GM10248 (cell line): Measurements from ENCODE around the gene FAM20C.

Experiments
- CTCF ChIA-PET: fragments of 300-600 bp; sonication (Branson Sonifier 250); formaldehyde crosslinking; extraction: SDS; loops from one replicate; lab custom pipeline; 2021; ENCODE audit warnings: antibody characterized with exemption; lab: Yijun Ruan, JAX
- POLR2A ChIA-PET: fragments of 350-650 bp; sonication (Branson Sonifier 250); formaldehyde crosslinking; extraction: SDS; loops from one replicate; lab custom pipeline; 2020; ENCODE audit warnings: antibody characterized with exemption; lab: Yijun Ruan, JAX
- DNase-seq: peaks from one replicate; pipeline ENCODE4 v3.0.0; 2012; ENCODE audit errors: extremely low spot score
- CTCF ChIP-seq: IDR thresholded peaks from 2 replicates; pipeline ENCODE4 v1.5.1; 2012; ENCODE audit warnings: mild to moderate bottlenecking, low read depth; ENCODE audit errors: extremely low read depth, missing control alignments, control extremely low read depth

Gene FAM20C

GRCh38 chr7:290554-291372 is 98.4 kb downstream of the FAM20C start:
- CTCF ChIA-PET = no interaction called here

GRCh38 chr7:291373-292092 is 99.2 kb downstream of the FAM20C start:
- CTCF ChIA-PET = interaction anchor here (1.4 kb wide), 1 partner anchor 15 kb away, joined by 4 read pairs; no protein-coding TSS in a partner anchor
- no peak for DNase-seq
- TF ChIP-seq CTCF = no peak
- POLR2A ChIA-PET = no interaction called here

More at GRCh38 chr7:290554-291372, 98.4 kb downstream of the FAM20C start:
- no peak for TF ChIP-seq CTCF
- POLR2A ChIA-PET = no interaction called here
- DNase-seq = no peak

GRCh38 chr7:292226-292625 is 99.9 kb downstream of the FAM20C start:
- POLR2A ChIA-PET = no interaction called here
- CTCF ChIA-PET = interaction anchor here (1.4 kb wide), 1 partner anchor 14 kb away, joined by 4 read pairs; no protein-coding TSS in a partner anchor
- TF ChIP-seq CTCF = no peak
- no peak for DNase-seq

GRCh38 chr7:292826-293225 is 100.5 kb downstream of the FAM20C start:
- CTCF ChIA-PET = interaction anchor here (1.4 kb wide), 1 partner anchor 14 kb away, joined by 4 read pairs; no protein-coding TSS in a partner anchor
- DNase-seq = no peak
- no peak for TF ChIP-seq CTCF
- POLR2A ChIA-PET = no interaction called here

- ChIA-PET POLR2A (no interaction called here), CTCF (interaction anchor here (1.2 kb wide), 1 partner anchor 30 kb away, joined by 3 read pairs; no protein-coding TSS in a partner anchor)
- TF ChIP-seq CTCF = no peak
- DNase-seq = no peak
Measured at GRCh38 chr7:293681-294439, 101.5 kb downstream of the FAM20C start.
